ENCODE results near the gene HSPB8. TPM values are rescaled to one million over a fixed set of nuclear protein-coding genes. Genes with fewer than 3 reads are reported as not detected.

The HSPB8 gene
- polyA plus RNA-seq, 1 donor from 2014 or later = not detected

DNA sequence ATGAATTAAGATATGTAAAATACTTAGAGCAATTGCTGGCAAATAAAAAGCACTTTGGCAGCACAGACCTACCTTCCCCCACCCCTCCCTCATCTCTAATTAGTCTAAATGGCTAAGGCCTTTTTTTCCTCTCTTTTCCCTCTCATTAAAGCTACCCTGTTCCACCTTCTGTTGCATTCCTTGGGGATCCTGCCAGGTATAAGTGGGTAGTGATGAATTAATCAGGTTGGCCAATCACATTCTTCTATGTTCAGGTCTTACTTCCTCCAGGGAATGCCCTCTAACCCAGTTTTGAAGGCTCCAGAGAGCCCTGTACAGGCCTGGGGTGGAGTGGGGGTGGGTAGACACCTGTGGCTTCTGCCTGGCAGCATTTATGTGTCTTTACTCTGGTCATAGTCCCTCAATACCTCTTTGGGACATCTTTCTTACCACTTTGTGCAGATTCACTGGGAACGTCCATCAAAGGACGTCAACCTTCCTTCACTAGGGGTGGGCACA lies 28.4 kb downstream of the HSPB8 start:
- H3K27ac ChIP-seq (ENCODE audit: low read length) = no peak overlapping the region

DNA sequence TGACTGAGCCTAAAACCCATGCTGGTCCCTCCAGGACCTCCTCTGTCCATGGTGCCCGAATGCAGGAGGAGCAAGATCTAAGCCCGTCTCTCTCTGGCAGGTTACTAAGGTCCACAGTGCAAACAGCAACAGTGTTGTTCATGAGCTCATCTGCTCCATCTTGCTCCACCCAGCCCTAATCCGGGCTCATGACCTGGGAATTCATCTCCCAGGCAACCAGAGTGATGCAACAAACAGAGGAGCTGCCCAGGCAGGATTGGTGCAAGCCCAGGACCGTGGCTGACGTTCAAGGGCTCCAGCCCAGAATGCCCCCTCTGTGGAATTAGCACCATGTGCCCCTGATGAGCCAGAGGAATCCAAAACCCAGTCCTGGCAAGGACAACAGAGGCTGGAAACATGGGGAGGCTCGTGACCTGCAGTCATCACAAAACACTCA lies 29.9 kb downstream of the HSPB8 start:
- H4K20me1 ChIP-seq (ENCODE audit: insufficient read depth) = no peaks in the 10 kb centered on the region
- H3K4me3 ChIP-seq (ENCODE audit: low read length) = no peak overlapping the region
- no peak overlapping the region for H3K4me2 ChIP-seq (ENCODE audit: low read length)
- no peaks in the 10 kb centered on the region for H3K9me3 ChIP-seq (ENCODE audit: low read length)
- H3K79me2 ChIP-seq (replicated peaks; ENCODE audit: insufficient read depth, low read length) = no peaks in the 10 kb centered on the region
- H3K27ac ChIP-seq (ENCODE audit: low read length) = no peak overlapping the region
- H3K9ac ChIP-seq (ENCODE audit: low read length) = no peak overlapping the region
- H2AFZ ChIP-seq (ENCODE audit: low read depth, low read length) = no peak overlapping the region
- TF ChIP-seq SMC3 (conservative IDR thresholded peaks at IDR 0.05; ENCODE audit: poor library complexity) (no peak), EP300 (conservative IDR thresholded peaks at IDR 0.05; ENCODE audit: poor library complexity, severe bottlenecking) (no peak), MXI1 (conservative IDR thresholded peaks at IDR 0.05; ENCODE audit: poor library complexity, severe bottlenecking) (no peak), RAD21 (conservative IDR thresholded peaks at IDR 0.05) (no peak), POLR2AphosphoS5 (IDR thresholded peaks at IDR 0.05) (no peak), TAF1 (IDR thresholded peaks at IDR 0.05; ENCODE audit: low read depth) (no peak), EZH2 (IDR thresholded peaks at IDR 0.05; ENCODE audit: borderline replicate concordance, insufficient read depth, low read length, poor library complexity, severe bottlenecking) (no peak)
- TF ChIP-seq, protein P1, sequence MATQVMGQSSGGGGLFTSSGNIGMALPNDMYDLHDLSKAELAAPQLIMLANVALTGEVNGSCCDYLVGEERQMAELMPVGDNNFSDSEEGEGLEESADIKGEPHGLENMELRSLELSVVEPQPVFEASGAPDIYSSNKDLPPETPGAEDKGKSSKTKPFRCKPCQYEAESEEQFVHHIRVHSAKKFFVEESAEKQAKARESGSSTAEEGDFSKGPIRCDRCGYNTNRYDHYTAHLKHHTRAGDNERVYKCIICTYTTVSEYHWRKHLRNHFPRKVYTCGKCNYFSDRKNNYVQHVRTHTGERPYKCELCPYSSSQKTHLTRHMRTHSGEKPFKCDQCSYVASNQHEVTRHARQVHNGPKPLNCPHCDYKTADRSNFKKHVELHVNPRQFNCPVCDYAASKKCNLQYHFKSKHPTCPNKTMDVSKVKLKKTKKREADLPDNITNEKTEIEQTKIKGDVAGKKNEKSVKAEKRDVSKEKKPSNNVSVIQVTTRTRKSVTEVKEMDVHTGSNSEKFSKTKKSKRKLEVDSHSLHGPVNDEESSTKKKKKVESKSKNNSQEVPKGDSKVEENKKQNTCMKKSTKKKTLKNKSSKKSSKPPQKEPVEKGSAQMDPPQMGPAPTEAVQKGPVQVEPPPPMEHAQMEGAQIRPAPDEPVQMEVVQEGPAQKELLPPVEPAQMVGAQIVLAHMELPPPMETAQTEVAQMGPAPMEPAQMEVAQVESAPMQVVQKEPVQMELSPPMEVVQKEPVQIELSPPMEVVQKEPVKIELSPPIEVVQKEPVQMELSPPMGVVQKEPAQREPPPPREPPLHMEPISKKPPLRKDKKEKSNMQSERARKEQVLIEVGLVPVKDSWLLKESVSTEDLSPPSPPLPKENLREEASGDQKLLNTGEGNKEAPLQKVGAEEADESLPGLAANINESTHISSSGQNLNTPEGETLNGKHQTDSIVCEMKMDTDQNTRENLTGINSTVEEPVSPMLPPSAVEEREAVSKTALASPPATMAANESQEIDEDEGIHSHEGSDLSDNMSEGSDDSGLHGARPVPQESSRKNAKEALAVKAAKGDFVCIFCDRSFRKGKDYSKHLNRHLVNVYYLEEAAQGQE (IDR thresholded peaks at IDR 0.05; ENCODE audit: borderline replicate concordance) = no peak
- TF ChIP-seq, protein P2, sequence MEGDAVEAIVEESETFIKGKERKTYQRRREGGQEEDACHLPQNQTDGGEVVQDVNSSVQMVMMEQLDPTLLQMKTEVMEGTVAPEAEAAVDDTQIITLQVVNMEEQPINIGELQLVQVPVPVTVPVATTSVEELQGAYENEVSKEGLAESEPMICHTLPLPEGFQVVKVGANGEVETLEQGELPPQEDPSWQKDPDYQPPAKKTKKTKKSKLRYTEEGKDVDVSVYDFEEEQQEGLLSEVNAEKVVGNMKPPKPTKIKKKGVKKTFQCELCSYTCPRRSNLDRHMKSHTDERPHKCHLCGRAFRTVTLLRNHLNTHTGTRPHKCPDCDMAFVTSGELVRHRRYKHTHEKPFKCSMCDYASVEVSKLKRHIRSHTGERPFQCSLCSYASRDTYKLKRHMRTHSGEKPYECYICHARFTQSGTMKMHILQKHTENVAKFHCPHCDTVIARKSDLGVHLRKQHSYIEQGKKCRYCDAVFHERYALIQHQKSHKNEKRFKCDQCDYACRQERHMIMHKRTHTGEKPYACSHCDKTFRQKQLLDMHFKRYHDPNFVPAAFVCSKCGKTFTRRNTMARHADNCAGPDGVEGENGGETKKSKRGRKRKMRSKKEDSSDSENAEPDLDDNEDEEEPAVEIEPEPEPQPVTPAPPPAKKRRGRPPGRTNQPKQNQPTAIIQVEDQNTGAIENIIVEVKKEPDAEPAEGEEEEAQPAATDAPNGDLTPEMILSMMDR (IDR thresholded peaks at IDR 0.05; ENCODE audit: poor library complexity, severe bottlenecking) = no peak
- H3F3A ChIP-seq (ENCODE audit: insufficient read depth, low read length, poor library complexity, severe bottlenecking) = no peaks in the 10 kb centered on the region
- H3K27me3 ChIP-seq (ENCODE audit: insufficient read depth, low read depth, low read length) = no peaks in the 10 kb centered on the region
- no peaks in the 10 kb centered on the region for H3K9me2 ChIP-seq (ENCODE audit: insufficient read depth, low read length)
- H3K36me3 ChIP-seq (ENCODE audit: insufficient read depth, low read length) = no peaks in the 10 kb centered on the region

More for the DNA sequence above, 28.4 kb downstream of the HSPB8 start:
- Histone ChIP-seq H3K9ac (ENCODE audit: low read length) (no peak overlapping the region), H3K9me3 (ENCODE audit: low read length) (no peaks in the 10 kb centered on the region), H3K36me3 (ENCODE audit: insufficient read depth, low read length) (no peaks in the 10 kb centered on the region), H3K27me3 (ENCODE audit: insufficient read depth, low read depth, low read length) (no peaks in the 10 kb centered on the region), H2AFZ (ENCODE audit: low read depth, low read length) (no peak overlapping the region), H3F3A (ENCODE audit: insufficient read depth, low read length, poor library complexity, severe bottlenecking) (no peaks in the 10 kb centered on the region), H4K20me1 (ENCODE audit: insufficient read depth) (no peaks in the 10 kb centered on the region), H3K4me3 (ENCODE audit: low read length) (no peak overlapping the region), H3K4me2 (ENCODE audit: low read length) (no peak overlapping the region), H3K9me2 (ENCODE audit: insufficient read depth, low read length) (no peaks in the 10 kb centered on the region), H3K79me2 (replicated peaks; ENCODE audit: insufficient read depth, low read length) (no peaks in the 10 kb centered on the region)
- TF ChIP-seq TAF1 (IDR thresholded peaks at IDR 0.05; ENCODE audit: low read depth) = no peak
- TF ChIP-seq, protein P2 (IDR thresholded peaks at IDR 0.05; ENCODE audit: poor library complexity, severe bottlenecking) = no peak
- TF ChIP-seq SMC3 (conservative IDR thresholded peaks at IDR 0.05; ENCODE audit: poor library complexity) = no peak
- no peak for TF ChIP-seq POLR2AphosphoS5 (IDR thresholded peaks at IDR 0.05)
- no peak for TF ChIP-seq MXI1 (conservative IDR thresholded peaks at IDR 0.05; ENCODE audit: poor library complexity, severe bottlenecking)
- TF ChIP-seq, protein P1 (IDR thresholded peaks at IDR 0.05; ENCODE audit: borderline replicate concordance) = no peak
- TF ChIP-seq RAD21 (conservative IDR thresholded peaks at IDR 0.05) = no peak
- no peak for TF ChIP-seq EZH2 (IDR thresholded peaks at IDR 0.05; ENCODE audit: borderline replicate concordance, insufficient read depth, low read length, poor library complexity, severe bottlenecking)
- no peak for TF ChIP-seq EP300 (conservative IDR thresholded peaks at IDR 0.05; ENCODE audit: poor library complexity, severe bottlenecking)
